K562 (cell line): ENCODE results near the gene MRPL11. TPM values are rescaled to one million over a fixed set of nuclear protein-coding genes. Genes with fewer than 3 reads are reported as not detected.
A peak's percentile ranks its signal among the peaks of the same experiment; 100 is the strongest.

Experiments
- CSDE1 ChIP-seq, 2 experiments: fragments of 450-650 bp; IDR thresholded peaks; 2 replicates each; pipeline ENCODE4 v1.6.1; 2016; ENCODE audit warnings: mild to moderate bottlenecking in 1 of 2
- ESRRA ChIP-seq: fragments of 450-650 bp; IDR thresholded peaks from 2 replicates; pipeline ENCODE4 v1.6.1; 2014; ENCODE audit warnings: low read depth, mild to moderate bottlenecking, moderate library complexity, borderline replicate concordance
- ETV1 ChIP-seq: fragments of 450-650 bp; conservative IDR thresholded peaks from 2 replicates; pipeline ENCODE4 v1.6.1; 2016; ENCODE audit warnings: missing genetic modification characterization, control low read depth, low read depth, missing compliant biosample characterization
- FUS ChIP-seq: fragments of 200-400 bp; formaldehyde crosslinking; optimal IDR thresholded peaks from 2 replicates; pipeline ENCODE3; 2017; ENCODE audit warnings: low read depth, low read length
- GABPA ChIP-seq: fragments of 200-800 bp; sonication (Bioruptor generic); conservative IDR thresholded peaks from 2 replicates; pipeline ENCODE4 v1.6.1; 2016; ENCODE audit warnings: low read depth, missing genetic modification characterization, missing compliant biosample characterization
- GTF2F1 ChIP-seq: IDR thresholded peaks from 2 replicates; pipeline ENCODE4 v1.6.1; 2011; ENCODE audit warnings: low read depth, low read length, improper control_type of control experiment
- ILK ChIP-seq: fragments of 450-650 bp; IDR thresholded peaks from 2 replicates; pipeline ENCODE4 v1.6.1; 2016; ENCODE audit warnings: missing genetic modification characterization, low read depth, mild to moderate bottlenecking, missing compliant biosample characterization, moderate library complexity, borderline replicate concordance
- KHSRP ChIP-seq: fragments of 450-650 bp; IDR thresholded peaks from 2 replicates; pipeline ENCODE4 v1.6.1; 2017
- MTF1 ChIP-seq: fragments of 250-450 bp; sonication (Bioruptor Pico); IDR thresholded peaks from 2 replicates; pipeline ENCODE4 v1.9.0; 2021; ENCODE audit warnings: moderate library complexity, mild to moderate bottlenecking, inconsistent platforms, borderline replicate concordance
- POLR3G ChIP-seq: IDR thresholded peaks from 2 replicates; pipeline ENCODE4 v1.6.1; 2011; ENCODE audit not compliant: insufficient read length, insufficient replicate concordance; ENCODE audit errors: extremely low read depth
- RAD51 ChIP-seq: fragments of 450-650 bp; IDR thresholded peaks from 2 replicates; pipeline ENCODE4 v1.7.1; 2016; ENCODE audit warnings: low read depth, mild to moderate bottlenecking, borderline replicate concordance
- RUNX1 ChIP-seq: sonication (generic); IDR thresholded peaks from 2 replicates; pipeline ENCODE4 v1.6.1; 2016; ENCODE audit warnings: antibody characterized with exemption, low read depth
- TCF3 ChIP-seq: sonication (generic); formaldehyde crosslinking; IDR thresholded peaks from 2 replicates; pipeline ENCODE4 v1.4.0; 2020; ENCODE audit warnings: mild to moderate bottlenecking, missing genetic modification reagents
- TCF7L2 ChIP-seq: fragments of 150-350 bp; IDR thresholded peaks from 2 replicates; pipeline ENCODE4 v1.6.1; 2016; ENCODE audit warnings: low read depth, mild to moderate bottlenecking, low read length, moderate library complexity
- ZBTB17 ChIP-seq: fragments of 450-650 bp; formaldehyde crosslinking; IDR thresholded peaks from 2 replicates; pipeline ENCODE4 v1.4.0; 2020; ENCODE audit warnings: mild to moderate bottlenecking
- ZBTB8A ChIP-seq: fragments of 450-650 bp; IDR thresholded peaks from 2 replicates; pipeline ENCODE4 v1.6.1; 2018; ENCODE audit warnings: mild to moderate bottlenecking, moderate library complexity; ENCODE audit not compliant: partially characterized antibody
- ZNF12 ChIP-seq: sonication (generic); formaldehyde crosslinking; IDR thresholded peaks from 2 replicates; pipeline ENCODE4 v1.4.0; 2020; ENCODE audit warnings: mild to moderate bottlenecking, missing genetic modification reagents
- ZNF134 ChIP-seq: fragments of 250-450 bp; sonication (Bioruptor Pico); conservative IDR thresholded peaks from 2 replicates; pipeline ENCODE4 v1.4.0; 2020
- ZNF699 ChIP-seq: fragments of 250-450 bp; sonication (Bioruptor Pico); IDR thresholded peaks from 2 replicates; pipeline ENCODE4 v1.8.0; 2021; ENCODE audit warnings: mild to moderate bottlenecking, moderate library complexity; ENCODE audit not compliant: insufficient replicate concordance
- polyA plus RNA-seq, 8 experiments: library from polyadenylated mRNA; depleted of rRNA in 4 of 8; stranded (reverse) in 5 of 8; unstranded in 3 of 8; fragments of >200 nt; fragmentation: Nextera tagmentation in 2 of 8; fragmentation: Illumina TruSeq in 1 of 8; extraction: Ambion mirVana in 2 of 8; extraction: Trizol in 1 of 8; gene quantifications; 2 replicates each; pipeline versions ENCODE4 v1.2.1 to v1.2.3, GENCODE V29; 2011 to 2014; ENCODE audit warnings: inconsistent platforms in 1 of 8, missing spikeins in 1 of 8
- total RNA-seq, 7 experiments: library from RNA; depleted of rRNA in 6 of 7; stranded (reverse); fragments of >200 nt in 6 of 7; fragmentation: Illumina TruSeq in 2 of 7; extraction: Trizol in 2 of 7; gene quantifications; 2 replicates each; pipeline versions ENCODE4 v1.2.1 to v1.2.3, GENCODE V29; 2011 to 2021; ENCODE audit warnings: low replicate concordance in 1 of 7
- TF ChIP-seq, protein P1 (sequence below): sonication (generic); formaldehyde crosslinking; IDR thresholded peaks from 2 replicates; pipeline ENCODE4 v1.5.0; 2020; ENCODE audit warnings: missing genetic modification reagents
- TF ChIP-seq, protein P2 (sequence below): sonication (generic); formaldehyde crosslinking; IDR thresholded peaks from 2 replicates; pipeline ENCODE4 v1.8.1; 2023; ENCODE audit warnings: mild to moderate bottlenecking, missing genetic modification reagents
- TF ChIP-seq, protein P3 (sequence below): fragments of 250-450 bp; sonication (Bioruptor Pico); IDR thresholded peaks from 2 replicates; pipeline ENCODE4 v1.8.0; 2021; ENCODE audit warnings: mild to moderate bottlenecking, moderate library complexity
- TF ChIP-seq, protein P4 (sequence below): fragments of 450-650 bp; IDR thresholded peaks from 2 replicates; pipeline ENCODE4 v1.7.0; 2016; ENCODE audit warnings: borderline replicate concordance

Gene MRPL11
- total and polyA plus RNA-seq, 9 of the 15 experiments (the other 6 are each of a cell fraction or from before 2014, with no cell fraction given) = 33.0 to 173 (median 91.9) TPM

DNA sequence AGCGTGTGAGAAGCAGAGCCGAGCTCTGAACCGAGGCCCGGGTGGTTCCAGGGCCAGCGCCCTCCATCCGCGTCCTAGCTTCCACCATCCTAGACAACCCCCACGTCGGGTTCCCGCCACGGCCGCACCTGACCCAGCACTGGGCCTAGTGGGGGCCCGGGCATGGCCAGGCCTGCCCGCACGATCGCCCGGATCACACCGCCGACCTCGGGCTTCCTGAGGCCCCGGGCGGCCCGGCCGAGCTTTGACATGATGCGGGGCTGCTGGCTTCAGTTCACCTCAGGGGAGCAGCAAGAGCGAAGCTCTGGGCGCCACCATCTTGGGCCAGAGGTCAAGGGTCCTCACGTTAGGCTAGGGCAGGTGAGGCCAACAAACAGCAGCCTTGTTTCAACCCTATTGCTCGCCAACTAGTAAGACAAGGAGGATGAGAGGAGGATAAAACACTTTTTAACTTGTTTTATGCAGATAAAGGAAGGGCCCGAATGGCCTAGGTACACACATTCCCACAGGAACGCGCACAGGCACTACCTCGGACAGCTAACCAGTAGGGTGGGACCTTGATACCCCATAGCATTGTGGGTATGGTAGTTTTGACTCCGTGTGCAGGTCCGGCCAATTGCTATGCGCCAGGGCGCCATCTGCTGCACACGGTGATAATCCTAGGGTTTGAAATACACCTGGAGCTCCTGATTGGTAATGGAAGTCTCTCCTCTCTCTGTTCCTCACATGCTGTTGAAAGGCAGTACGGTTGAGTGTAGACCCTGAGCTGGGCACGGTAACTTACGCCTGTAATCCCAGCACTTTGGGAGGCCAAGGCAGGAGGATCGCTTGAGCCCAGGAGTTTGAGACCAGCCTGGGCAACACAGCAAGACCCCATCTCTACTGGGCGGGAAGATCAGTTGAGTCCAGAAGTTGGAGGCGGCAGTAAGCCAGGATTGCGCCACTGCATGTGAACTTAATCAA, at the start of gene MRPL11 (continued):
- TF ChIP-seq POLR3G = no peak
- no peak for TF ChIP-seq TCF7L2
- peak; percentile 82 for TF ChIP-seq ESRRA
- no peak for TF ChIP-seq KHSRP
- no peak for TF ChIP-seq ZBTB8A
- TF ChIP-seq RAD51 = no peak; the same call in 1 of the 2 replicates
- TF ChIP-seq, protein P1, sequence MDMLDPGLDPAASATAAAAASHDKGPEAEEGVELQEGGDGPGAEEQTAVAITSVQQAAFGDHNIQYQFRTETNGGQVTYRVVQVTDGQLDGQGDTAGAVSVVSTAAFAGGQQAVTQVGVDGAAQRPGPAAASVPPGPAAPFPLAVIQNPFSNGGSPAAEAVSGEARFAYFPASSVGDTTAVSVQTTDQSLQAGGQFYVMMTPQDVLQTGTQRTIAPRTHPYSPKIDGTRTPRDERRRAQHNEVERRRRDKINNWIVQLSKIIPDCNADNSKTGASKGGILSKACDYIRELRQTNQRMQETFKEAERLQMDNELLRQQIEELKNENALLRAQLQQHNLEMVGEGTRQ (CRISPR knock-in tag) = no peak
- TF ChIP-seq, protein P2, sequence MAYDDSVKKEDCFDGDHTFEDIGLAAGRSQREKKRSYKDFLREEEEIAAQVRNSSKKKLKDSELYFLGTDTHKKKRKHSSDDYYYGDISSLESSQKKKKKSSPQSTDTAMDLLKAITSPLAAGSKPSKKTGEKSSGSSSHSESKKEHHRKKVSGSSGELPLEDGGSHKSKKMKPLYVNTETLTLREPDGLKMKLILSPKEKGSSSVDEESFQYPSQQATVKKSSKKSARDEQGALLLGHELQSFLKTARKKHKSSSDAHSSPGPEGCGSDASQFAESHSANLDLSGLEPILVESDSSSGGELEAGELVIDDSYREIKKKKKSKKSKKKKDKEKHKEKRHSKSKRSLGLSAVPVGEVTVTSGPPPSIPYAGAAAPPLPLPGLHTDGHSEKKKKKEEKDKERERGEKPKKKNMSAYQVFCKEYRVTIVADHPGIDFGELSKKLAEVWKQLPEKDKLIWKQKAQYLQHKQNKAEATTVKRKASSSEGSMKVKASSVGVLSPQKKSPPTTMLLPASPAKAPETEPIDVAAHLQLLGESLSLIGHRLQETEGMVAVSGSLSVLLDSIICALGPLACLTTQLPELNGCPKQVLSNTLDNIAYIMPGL (CRISPR knock-in tag) = peak; percentile 78; the same call in 1 of the 2 replicates
- TF ChIP-seq MTF1 (CRISPR knock-in tag) = no peak
- TF ChIP-seq ETV1 = no peak
- TF ChIP-seq ZBTB17 (CRISPR knock-in tag) = no peak
- TF ChIP-seq, protein P3, sequence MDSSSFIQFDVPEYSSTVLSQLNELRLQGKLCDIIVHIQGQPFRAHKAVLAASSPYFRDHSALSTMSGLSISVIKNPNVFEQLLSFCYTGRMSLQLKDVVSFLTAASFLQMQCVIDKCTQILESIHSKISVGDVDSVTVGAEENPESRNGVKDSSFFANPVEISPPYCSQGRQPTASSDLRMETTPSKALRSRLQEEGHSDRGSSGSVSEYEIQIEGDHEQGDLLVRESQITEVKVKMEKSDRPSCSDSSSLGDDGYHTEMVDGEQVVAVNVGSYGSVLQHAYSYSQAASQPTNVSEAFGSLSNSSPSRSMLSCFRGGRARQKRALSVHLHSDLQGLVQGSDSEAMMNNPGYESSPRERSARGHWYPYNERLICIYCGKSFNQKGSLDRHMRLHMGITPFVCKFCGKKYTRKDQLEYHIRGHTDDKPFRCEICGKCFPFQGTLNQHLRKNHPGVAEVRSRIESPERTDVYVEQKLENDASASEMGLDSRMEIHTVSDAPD (CRISPR knock-in tag) = no peak
- TF ChIP-seq ZNF134 = no peak
- no peak for TF ChIP-seq ILK (tag)
- TF ChIP-seq ZNF12 (CRISPR knock-in tag) = no peak
- TF ChIP-seq ZNF699 (CRISPR knock-in tag) = no peak
- no peak for TF ChIP-seq TCF3 (CRISPR knock-in tag)
- TF ChIP-seq RUNX1 = no peak
- no peak for TF ChIP-seq FUS
- TF ChIP-seq, protein P4, sequence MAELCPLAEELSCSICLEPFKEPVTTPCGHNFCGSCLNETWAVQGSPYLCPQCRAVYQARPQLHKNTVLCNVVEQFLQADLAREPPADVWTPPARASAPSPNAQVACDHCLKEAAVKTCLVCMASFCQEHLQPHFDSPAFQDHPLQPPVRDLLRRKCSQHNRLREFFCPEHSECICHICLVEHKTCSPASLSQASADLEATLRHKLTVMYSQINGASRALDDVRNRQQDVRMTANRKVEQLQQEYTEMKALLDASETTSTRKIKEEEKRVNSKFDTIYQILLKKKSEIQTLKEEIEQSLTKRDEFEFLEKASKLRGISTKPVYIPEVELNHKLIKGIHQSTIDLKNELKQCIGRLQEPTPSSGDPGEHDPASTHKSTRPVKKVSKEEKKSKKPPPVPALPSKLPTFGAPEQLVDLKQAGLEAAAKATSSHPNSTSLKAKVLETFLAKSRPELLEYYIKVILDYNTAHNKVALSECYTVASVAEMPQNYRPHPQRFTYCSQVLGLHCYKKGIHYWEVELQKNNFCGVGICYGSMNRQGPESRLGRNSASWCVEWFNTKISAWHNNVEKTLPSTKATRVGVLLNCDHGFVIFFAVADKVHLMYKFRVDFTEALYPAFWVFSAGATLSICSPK = no peak
- no peak for TF ChIP-seq GABPA
- TF ChIP-seq GTF2F1 = 0 out of 2 replicates have a peak, but pooled peaks have one; percentile 8
- no peak; a peak in 1 of 4 replicates for TF ChIP-seq CSDE1 (IDR thresholded peaks at IDR 0.05)
